CD14-positive monocyte (primary cell): ENCODE measurements around the gene MACROH2A1. TPM values are rescaled to one million over a fixed set of nuclear protein-coding genes. Genes with fewer than 3 reads are reported as not detected.

Source experiments
- DNase-seq, 3 donors: peaks; one replicate each; pipeline ENCODE4 v3.0.0-alpha.2; 2011 to 2022
- H2AFZ ChIP-seq: 2 replicates; pipeline ENCODE4 v1.6.0; 2012; ENCODE audit warnings: mild to moderate bottlenecking, low read depth, low read length, inconsistent platforms; ENCODE audit not compliant: insufficient read depth, poor library complexity, severe bottlenecking
- H3K27ac ChIP-seq, 2 donors: 1 replicate in 1 of 2; 2 replicates in 1 of 2; pipeline ENCODE4 v1.5.1; 2012 to 2013; ENCODE audit warnings: low read length in 2 of 2, control low read depth in 1 of 2, inconsistent platforms in 1 of 2, low read depth in 1 of 2, mild to moderate bottlenecking in 1 of 2
- H3K27me3 ChIP-seq, 2 donors: one replicate each; pipeline versions ENCODE4 v1.6.0 to v1.6.1; 2011 to 2013; ENCODE audit warnings: low read length in 2 of 2; ENCODE audit not compliant: control insufficient read depth in 2 of 2, insufficient read depth in 2 of 2
- H3K36me3 ChIP-seq, 2 donors: replicated peaks in 1 of 2; 1 replicate in 1 of 2; 2 replicates in 1 of 2; pipeline versions ENCODE4 v1.5.1 to v1.6.1; 2012 to 2013; ENCODE audit warnings: low read length in 2 of 2, control low read depth in 1 of 2, inconsistent platforms in 1 of 2, mild to moderate bottlenecking in 1 of 2; ENCODE audit not compliant: insufficient read depth in 2 of 2, control insufficient read depth in 1 of 2
- H3K4me1 ChIP-seq, 2 donors: 1 replicate in 1 of 2; 2 replicates in 1 of 2; pipeline versions ENCODE4 v1.5.1 to v1.6.1; 2012 to 2013; ENCODE audit warnings: low read length in 2 of 2, control low read depth in 1 of 2, inconsistent platforms in 1 of 2, mild to moderate bottlenecking in 1 of 2, moderate library complexity in 1 of 2; ENCODE audit not compliant: insufficient read depth in 2 of 2, control insufficient read depth in 1 of 2
- H3K4me2 ChIP-seq: replicated peaks from 2 replicates; pipeline ENCODE3; 2012; ENCODE audit warnings: low read length, moderate library complexity, mild to moderate bottlenecking; ENCODE audit not compliant: poor library complexity, severe bottlenecking; ENCODE audit errors: extremely low read depth
- H3K4me3 ChIP-seq, 3 experiments: fragments of 200-600 bp in 1 of 3; sonication (generic) in 1 of 3; replicated peaks in 1 of 3; 1 replicate in 2 of 3; 2 replicates in 1 of 3; pipeline ENCODE4 v1.5.1; 2011 to 2013; ENCODE audit warnings: low read length in 3 of 3, mild to moderate bottlenecking in 3 of 3, control low read depth in 2 of 3, low read depth in 2 of 3, inconsistent platforms in 1 of 3, moderate library complexity in 1 of 3
- H3K79me2 ChIP-seq: 2 replicates; pipeline ENCODE4 v1.6.0; 2012; ENCODE audit warnings: mild to moderate bottlenecking, control low read depth, inconsistent platforms, low read length, moderate library complexity; ENCODE audit not compliant: insufficient read depth
- H3K9ac ChIP-seq: 2 replicates; pipeline ENCODE4 v1.6.0; 2017; ENCODE audit warnings: low read length, mild to moderate bottlenecking; ENCODE audit not compliant: insufficient read depth, poor library complexity, severe bottlenecking
- H3K9me3 ChIP-seq, 2 donors: replicated peaks in 1 of 2; 1 replicate in 1 of 2; 2 replicates in 1 of 2; pipeline versions ENCODE4 v1.5.1 to v1.6.1; 2012 to 2013; ENCODE audit warnings: low read length in 2 of 2, control low read depth in 1 of 2; ENCODE audit not compliant: control insufficient read depth in 1 of 2, insufficient read depth in 1 of 2
- H4K20me1 ChIP-seq: 2 replicates; pipeline ENCODE4 v1.6.0; 2012; ENCODE audit warnings: mild to moderate bottlenecking, low read length, control low read depth, moderate library complexity; ENCODE audit not compliant: insufficient read depth
- H3K27ac Mint-ChIP-seq, 7 donors: one replicate each; pipeline ENCODE4 v1.8.0; 2020; ENCODE audit warnings: mild to moderate bottlenecking in 7 of 7, mixed read lengths in 7 of 7, moderate library complexity in 6 of 7, inconsistent platforms in 2 of 7
- H3K27me3 Mint-ChIP-seq, 3 donors: one replicate each; pipeline ENCODE4 v1.8.0; 2021 to 2022; ENCODE audit warnings: low read depth in 3 of 3, mild to moderate bottlenecking in 3 of 3, mixed read lengths in 3 of 3, moderate library complexity in 3 of 3, inconsistent platforms in 1 of 3
- H3K36me3 Mint-ChIP-seq, 2 donors: one replicate each; pipeline ENCODE4 v1.8.0; 2020; ENCODE audit warnings: mixed read lengths in 2 of 2, inconsistent platforms in 1 of 2, mild to moderate bottlenecking in 1 of 2
- H3K4me1 Mint-ChIP-seq: one replicate; pipeline ENCODE4 v1.8.0; 2020; ENCODE audit warnings: mild to moderate bottlenecking, mixed read lengths
- H3K4me3 Mint-ChIP-seq, 2 donors: one replicate each; pipeline ENCODE4 v1.8.0; 2020; ENCODE audit warnings: mild to moderate bottlenecking in 2 of 2, mixed read lengths in 2 of 2, moderate library complexity in 1 of 2
- H3K9me3 Mint-ChIP-seq, 7 donors: one replicate each; pipeline ENCODE4 v1.8.0; 2020 to 2022; ENCODE audit warnings: mixed read lengths in 7 of 7, mild to moderate bottlenecking in 6 of 7, moderate library complexity in 6 of 7, inconsistent platforms in 2 of 7
- CTCF ChIP-seq: fragments of 200-600 bp; IDR thresholded peaks from one replicate; pipeline ENCODE4 v1.8.0; 2022; ENCODE audit warnings: antibody characterized with exemption, mild to moderate bottlenecking
- WGBS: methylation state at CpG from one replicate; pipeline ENCODE4 v1.1.5; 2013; ENCODE audit warnings: missing lambda C conversion rate; ENCODE audit not compliant: insufficient coverage; 5-methylcytosine and 5-hydroxymethylcytosine counted together
- intact Hi-C, 2 donors: fragments of 100-400 bp; cut with micrococcal nuclease; formaldehyde crosslinking; loops; one replicate each; pipeline versions ENCODE4 v1.15.0 to v1.15.1; 2023
- polyA plus RNA-seq, 3 donors: library from polyadenylated mRNA; depleted of rRNA in 1 of 3; unstranded in 2 of 3; stranded (reverse) in 1 of 3; fragments of 300-500 nt in 2 of 3; fragments of >200 nt in 1 of 3; fragmentation: Illumina TruSeq in 2 of 3; gene quantifications; 1 replicate in 2 of 3; 2 replicates in 1 of 3; pipeline ENCODE4 v1.2.3, GENCODE V29; 2012 to 2021

The MACROH2A1 gene
- polyA plus RNA-seq, 3 donors = 352 to 443 (median 440) TPM

GRCh38 chr5:135349886-135350285, 49.1 kb downstream of the MACROH2A1 start:
- Histone ChIP-seq H3K9me3 (no peaks in the 10 kb centered on the region), H3K4me1 (no peaks in the 10 kb centered on the region), H3K4me2 (no peak overlapping the region), H3K27ac (peak overlapping the region in 1 of 2 donors; percentile 67), H3K9ac (no peak overlapping the region), H4K20me1 (peaks cover 99% of the 10 kb centered on the region), H2AFZ (no peak overlapping the region), H3K36me3 (peaks cover 88 to 98% of the 10 kb centered on the region in 2 donors), H3K79me2 (peaks cover 81% of the 10 kb centered on the region), H3K27me3 (no peaks in the 10 kb centered on the region), H3K4me3 (no peak overlapping the region)
- DNase-seq = no peak
- Mint-ChIP-seq H3K27me3 (peaks cover 0 to 2% (median 0%) of the 10 kb centered on the region in 3 donors), H3K36me3 (peaks cover 84 to 90% of the 10 kb centered on the region in 2 donors), H3K4me1 (no peaks in the 10 kb centered on the region), H3K4me3 (no peak overlapping the region), H3K27ac (peak overlapping the region in 4 of 7 donors; percentile 4 to 56 (median 21)), H3K9me3 (no peaks in the 10 kb centered on the region)
- intact Hi-C loops = no loop called here
- TF ChIP-seq CTCF = no peak

- Mint-ChIP-seq H3K4me3 (no peak overlapping the region), H3K27ac (peak overlapping the region in 5 of 7 donors; percentile 18 to 79 (median 69)), H3K9me3 (no peaks in the 10 kb centered on the region), H3K36me3 (peaks cover 81 to 88% of the 10 kb centered on the region in 2 donors), H3K27me3 (peaks cover 0 to 2% (median 0%) of the 10 kb centered on the region in 3 donors), H3K4me1 (no peaks in the 10 kb centered on the region)
- Histone ChIP-seq H3K27ac (peak overlapping the region in 1 of 2 donors; percentile 67), H3K27me3 (no peaks in the 10 kb centered on the region), H3K4me1 (no peaks in the 10 kb centered on the region), H3K9ac (no peak overlapping the region), H3K4me2 (no peak overlapping the region), H4K20me1 (peaks cover 99% of the 10 kb centered on the region), H3K36me3 (peaks cover 88 to 98% of the 10 kb centered on the region in 2 donors), H3K4me3 (no peak overlapping the region), H3K9me3 (no peaks in the 10 kb centered on the region), H2AFZ (no peak overlapping the region), H3K79me2 (peaks cover 76% of the 10 kb centered on the region)
- intact Hi-C loops = no loop called here
- DNase-seq = no peak
- 100% methylated on average over 1 of the region's 1 CpG for WGBS
- no peak for TF ChIP-seq CTCF
Measured at GRCh38 chr5:135349451-135349850, 49.6 kb downstream of the MACROH2A1 start.
